Body of pancreas (tissue), 4 donors: ENCODE results near the gene IFRD2. TPM values are rescaled to one million over a fixed set of nuclear protein-coding genes. Genes with fewer than 3 reads are reported as not detected.
A peak's percentile ranks its signal among the peaks of the same experiment; 100 is the strongest.

ENCODE experiments used
- ATAC-seq: fragments of 150-250 bp; one replicate; pipeline ENCODE4 v1.9.1; 2016
- DNase-seq, 4 donors: peaks; one replicate each; pipeline ENCODE4 v3.0.0-alpha.2; 2019
- H3K27ac ChIP-seq, 4 donors: fragments of 200-600 bp; sonication (generic); 1 replicate in 3 of 4; 2 replicates in 1 of 4; pipeline versions ENCODE4 v1.5.1 to v1.6.1; 2016 to 2019; ENCODE audit warnings: mild to moderate bottlenecking in 1 of 4, mixed read lengths in 1 of 4, moderate library complexity in 1 of 4
- H3K27me3 ChIP-seq, 2 donors: fragments of 200-600 bp; sonication (generic); one replicate each; pipeline ENCODE4 v1.6.0; 2016; ENCODE audit warnings: mild to moderate bottlenecking in 1 of 2
- H3K36me3 ChIP-seq, 2 donors: fragments of 200-600 bp; sonication (generic); replicated peaks in 1 of 2; 2 replicates each; pipeline ENCODE4 v1.5.1; 2016; ENCODE audit warnings: low read depth in 2 of 2; ENCODE audit not compliant: insufficient read depth in 1 of 2
- H3K4me1 ChIP-seq: fragments of 200-600 bp; sonication (generic); one replicate; pipeline ENCODE4 v1.6.0; 2016
- H3K4me3 ChIP-seq, 2 donors: fragments of 200-600 bp; sonication (generic); 1 replicate in 1 of 2; 2 replicates in 1 of 2; pipeline ENCODE4 v1.5.1; 2016 to 2019
- H3K9me3 ChIP-seq, 3 donors: fragments of 200-600 bp; sonication (generic); 1 replicate in 2 of 3; 2 replicates in 1 of 3; pipeline ENCODE4 v1.5.1; 2016
- CTCF ChIP-seq, 7 experiments: fragments of 450-650 bp in 4 of 7; fragments of 200-600 bp in 3 of 7; sonication (generic) in 3 of 7; IDR thresholded peaks; one replicate each; pipeline ENCODE4 v1.5.1; 2016 to 2019; ENCODE audit warnings: antibody characterized with exemption in 7 of 7
- POLR2A ChIP-seq, 3 donors: fragments of 450-650 bp; IDR thresholded peaks; one replicate each; pipeline ENCODE4 v1.6.1; 2016; ENCODE audit warnings: antibody characterized with exemption in 3 of 3, mild to moderate bottlenecking in 2 of 3
- WGBS, 2 donors: methylation state at CpG; one replicate each; pipeline ENCODE4 v1.1.5; 2017; 5-methylcytosine and 5-hydroxymethylcytosine counted together
- intact Hi-C: fragments of 100-400 bp; cut with DNase I; formaldehyde crosslinking; loops from one replicate; pipeline ENCODE4 v1.15.1; 2023
- total RNA-seq, 2 donors: library from RNA; depleted of rRNA; stranded (reverse); fragments of >200 nt; gene quantifications; one replicate each; pipeline ENCODE4 v1.1.0, GENCODE V29; 2016

Gene IFRD2
- total RNA-seq, 2 donors from 2014 or later: 75.8 to 103 TPM

- 70 to 78% methylated on average over 2 of the region's 2 CpGs for WGBS, 2 donors
- ATAC-seq (no peak), DNase-seq (no peak)
- peaks cover 0 to 4% of the 10 kb centered on the region in 2 donors for H3K36me3 ChIP-seq
- H3K9me3 ChIP-seq: no peaks in the 10 kb centered on the region
- intact Hi-C loops: no loop called here
- no peaks in the 10 kb centered on the region for H3K27me3 ChIP-seq
- H3K4me1 ChIP-seq: peaks cover 58% of the 10 kb centered on the region
- H3K27ac ChIP-seq: peak overlapping the region in 2 of 4 donors; percentile 43 to 97
- H3K4me3 ChIP-seq: no peak overlapping the region
- TF ChIP-seq POLR2A (IDR thresholded peaks at IDR 0.05): no peak
- TF ChIP-seq CTCF (IDR thresholded peaks at IDR 0.05): no peak
Observed at GRCh38 chr3:50325113-50325480, 32.9 kb upstream of the IFRD2 start.

GRCh38 chr3:50324351-50325112, 32.3 kb upstream of the IFRD2 start:
- H3K36me3 ChIP-seq: no peaks in the 10 kb centered on the region
- H3K4me3 ChIP-seq: no peak overlapping the region
- peak; percentile 64 to 77 (median 64) for DNase-seq
- no peaks in the 10 kb centered on the region for H3K27me3 ChIP-seq
- peak overlapping the region in 3 of 4 donors; percentile 43 to 98 (median 97) for H3K27ac ChIP-seq
- intact Hi-C loops: no loop called here
- WGBS, 2 donors: 45 to 46% methylated on average over 4 of the region's 4 CpGs
- TF ChIP-seq CTCF (IDR thresholded peaks at IDR 0.05): peak; percentile 63 to 81 (median 71)
- TF ChIP-seq POLR2A (IDR thresholded peaks at IDR 0.05): no peak
- no peaks in the 10 kb centered on the region for H3K9me3 ChIP-seq
- H3K4me1 ChIP-seq: peaks cover 64% of the 10 kb centered on the region
- no peak for ATAC-seq

- Histone ChIP-seq H3K27me3 (no peaks in the 10 kb centered on the region), H3K4me1 (peaks cover 65% of the 10 kb centered on the region), H3K4me3 (no peak overlapping the region), H3K27ac (peak overlapping the region; percentile 17 to 98 (median 70)), H3K9me3 (no peaks in the 10 kb centered on the region), H3K36me3 (no peaks in the 10 kb centered on the region)
- ATAC-seq (no peak), DNase-seq (no peak)
- TF ChIP-seq POLR2A (IDR thresholded peaks at IDR 0.05) (no peak), CTCF (IDR thresholded peaks at IDR 0.05) (no peak)
- intact Hi-C loops: no loop called here
- 68 to 69% methylated on average over 4 to 5 of the region's 5 CpGs for WGBS, 2 donors
Observed at GRCh38 chr3:50323614-50324199, 31.5 kb upstream of the IFRD2 start.

- ATAC-seq (no peak), DNase-seq (no peak)
- Histone ChIP-seq H3K9me3 (no peaks in the 10 kb centered on the region), H3K27ac (peak overlapping the region; percentile 25 to 98 (median 96)), H3K4me1 (peaks cover 68% of the 10 kb centered on the region), H3K4me3 (no peak overlapping the region), H3K27me3 (no peaks in the 10 kb centered on the region), H3K36me3 (peaks cover 0 to 2% of the 10 kb centered on the region in 2 donors)
- TF ChIP-seq CTCF (IDR thresholded peaks at IDR 0.05) (no peak), POLR2A (IDR thresholded peaks at IDR 0.05) (no peak)
- intact Hi-C loops: no loop called here
- 38 to 60% methylated on average over 4 of the region's 4 CpGs for WGBS, 2 donors
Observed at GRCh38 chr3:50323092-50323600, 30.9 kb upstream of the IFRD2 start.
